NB4 (cell line): ENCODE data around the gene SH3PXD2B.
"Not testable (repeated sequence)": the region's sequence is repeated elsewhere in the genome, so short reads cannot be mapped to it uniquely, and the experiment has no call there.

Source experiments
- DNase-seq: peaks from one replicate; pipeline ENCODE4 v3.0.0; 2010; ENCODE audit warnings: low read depth
- H3K4me3 ChIP-seq: one replicate; pipeline ENCODE4 v1.5.1; 2011; ENCODE audit warnings: mild to moderate bottlenecking, low read depth, low read length, moderate library complexity
- CTCF ChIP-seq: IDR thresholded peaks from one replicate; pipeline ENCODE4 v1.5.1; 2012; ENCODE audit warnings: low read depth, low read length
- MAX ChIP-seq: IDR thresholded peaks from 2 replicates; pipeline ENCODE4 v1.6.1; 2011; ENCODE audit warnings: low read depth, low read length
- MYC ChIP-seq: IDR thresholded peaks from 2 replicates; pipeline ENCODE4 v1.6.1; 2011; ENCODE audit warnings: low read depth, low read length
- POLR2A ChIP-seq: IDR thresholded peaks from 2 replicates; pipeline ENCODE4 v1.6.1; 2011; ENCODE audit warnings: mild to moderate bottlenecking; ENCODE audit not compliant: insufficient read length; ENCODE audit errors: extremely low read depth

The SH3PXD2B gene

GRCh38 chr5:172350212-172351181 is 103.8 kb downstream of the SH3PXD2B start:
- TF ChIP-seq MYC (no peak), CTCF (no peak), POLR2A (no peak), MAX (no peak)

GRCh38 chr5:172348733-172349132 is 105.6 kb downstream of the SH3PXD2B start:
- H3K4me3 ChIP-seq, DNase-seq: not testable (repeated sequence)

More at GRCh38 chr5:172350212-172351181, 103.8 kb downstream of the SH3PXD2B start:
- DNase-seq = no peak
- no peak overlapping the region for H3K4me3 ChIP-seq

- DNase-seq = no peak
- H3K4me3 ChIP-seq = no peak overlapping the region
- TF ChIP-seq MAX = no peak
- no peak for TF ChIP-seq MYC
- TF ChIP-seq CTCF = no peak
Measured at GRCh38 chr5:172348084-172348483, 106.2 kb downstream of the SH3PXD2B start.

- no peak overlapping the region for H3K4me3 ChIP-seq
- no peak for DNase-seq
- TF ChIP-seq MYC (no peak), MAX (no peak)
Measured at GRCh38 chr5:172347496-172348052, 106.8 kb downstream of the SH3PXD2B start.

- H3K4me3 ChIP-seq = no peak overlapping the region
- DNase-seq = no peak
- TF ChIP-seq POLR2A (no peak), MYC (no peak), CTCF (no peak), MAX (no peak)
Measured at GRCh38 chr5:172345881-172346280, 108.4 kb downstream of the SH3PXD2B start.

- DNase-seq = no peak
- no peak overlapping the region for H3K4me3 ChIP-seq
- TF ChIP-seq MYC = no peak
- TF ChIP-seq MAX = no peak
- no peak for TF ChIP-seq POLR2A
- TF ChIP-seq CTCF = no peak
Measured at GRCh38 chr5:172344855-172345409, 109.4 kb downstream of the SH3PXD2B start.
